HepG2 (cell line): ENCODE measurements around the gene TXN2. TPM values are rescaled to one million over a fixed set of nuclear protein-coding genes. Genes with fewer than 3 reads are reported as not detected.
A peak's percentile ranks its signal among the peaks of the same experiment; 100 is the strongest.

ENCODE experiments used
- AHR ChIP-seq: IDR thresholded peaks from 2 replicates; pipeline ENCODE4 v1.6.1; 2018; ENCODE audit warnings: missing genetic modification reagents, missing compliant biosample characterization
- DR1 ChIP-seq: sonication (generic); formaldehyde crosslinking; IDR thresholded peaks from 2 replicates; pipeline ENCODE4 v1.8.0; 2021; ENCODE audit warnings: mild to moderate bottlenecking, missing genetic modification reagents, inconsistent platforms
- HCFC1 ChIP-seq: fragments of 150-350 bp; IDR thresholded peaks from 2 replicates; pipeline ENCODE4 v1.6.1; 2014; ENCODE audit warnings: low read depth, low read length
- HNF1A ChIP-seq, 2 experiments: sonication (generic) in 1 of 2; formaldehyde crosslinking in 1 of 2; IDR thresholded peaks; 2 replicates each; pipeline versions ENCODE4 v1.4.0 to v1.6.1; 2016 to 2020; ENCODE audit warnings: borderline replicate concordance in 1 of 2, low read depth in 1 of 2, mild to moderate bottlenecking in 1 of 2, missing genetic modification reagents in 1 of 2
- HNF4G ChIP-seq, 2 experiments: sonication (generic) in 1 of 2; formaldehyde crosslinking in 1 of 2; IDR thresholded peaks; 2 replicates each; pipeline versions ENCODE4 v1.4.0 to v1.6.1; 2011 to 2020; ENCODE audit warnings: borderline replicate concordance in 2 of 2, low read depth in 2 of 2, mild to moderate bottlenecking in 2 of 2, low read length in 1 of 2, missing genetic modification reagents in 1 of 2, moderate library complexity in 1 of 2
- HNRNPH1 ChIP-seq: fragments of 200-400 bp; formaldehyde crosslinking; optimal IDR thresholded peaks from 2 replicates; pipeline ENCODE3; 2017; ENCODE audit warnings: mild to moderate bottlenecking, low read depth, low read length
- ISL2 ChIP-seq: sonication (generic); formaldehyde crosslinking; IDR thresholded peaks from 2 replicates; pipeline ENCODE4 v1.5.0; 2020; ENCODE audit warnings: missing genetic modification reagents
- MEIS2 ChIP-seq: sonication (generic); formaldehyde crosslinking; IDR thresholded peaks from 2 replicates; pipeline ENCODE4 v1.9.0; 2021; ENCODE audit warnings: mild to moderate bottlenecking, missing genetic modification reagents
- MLLT10 ChIP-seq: sonication (generic); formaldehyde crosslinking; IDR thresholded peaks from 2 replicates; pipeline ENCODE4 v1.4.0; 2020; ENCODE audit warnings: missing genetic modification reagents
- PHF20 ChIP-seq: sonication (generic); formaldehyde crosslinking; IDR thresholded peaks from 2 replicates; pipeline ENCODE4 v1.5.0; 2020; ENCODE audit warnings: mild to moderate bottlenecking, missing genetic modification reagents
- REL ChIP-seq: sonication (generic); formaldehyde crosslinking; conservative IDR thresholded peaks from 2 replicates; pipeline ENCODE4 v1.8.0; 2022; ENCODE audit warnings: mild to moderate bottlenecking, missing genetic modification reagents, moderate library complexity
- SKI ChIP-seq: fragments of 450-650 bp; IDR thresholded peaks from one replicate; pipeline ENCODE4 v1.6.1; 2018; ENCODE audit warnings: mild to moderate bottlenecking; ENCODE audit not compliant: partially characterized antibody
- SP140L ChIP-seq: sonication (generic); formaldehyde crosslinking; IDR thresholded peaks from 2 replicates; pipeline ENCODE4 v1.4.0; 2020; ENCODE audit warnings: missing genetic modification reagents, borderline replicate concordance
- TFDP1 ChIP-seq: IDR thresholded peaks from 2 replicates; pipeline ENCODE4 v1.6.1; 2016; ENCODE audit warnings: missing compliant biosample characterization, missing genetic modification reagents, borderline replicate concordance
- ZFAT ChIP-seq: sonication (generic); formaldehyde crosslinking; conservative IDR thresholded peaks from 2 replicates; pipeline ENCODE4 v1.8.1; 2023; ENCODE audit warnings: missing genetic modification reagents, inconsistent platforms
- ZNF205 ChIP-seq: IDR thresholded peaks from 2 replicates; pipeline ENCODE4 v1.6.1; 2018; ENCODE audit warnings: missing biosample characterization, missing genetic modification reagents
- ZNF607 ChIP-seq: sonication (generic); formaldehyde crosslinking; IDR thresholded peaks from 2 replicates; pipeline ENCODE4 v1.5.1; 2020; ENCODE audit warnings: missing genetic modification reagents, mild to moderate bottlenecking, borderline replicate concordance
- ZNF703 ChIP-seq: sonication (generic); formaldehyde crosslinking; IDR thresholded peaks from 2 replicates; pipeline ENCODE4 v1.5.1; 2020; ENCODE audit warnings: missing genetic modification reagents, mild to moderate bottlenecking, moderate library complexity, borderline replicate concordance
- polyA plus RNA-seq, 8 experiments: library from polyadenylated mRNA; depleted of rRNA in 3 of 8; stranded (reverse) in 7 of 8; unstranded in 1 of 8; fragments of >200 nt; fragmentation: Illumina TruSeq in 4 of 8; extraction: Trizol in 4 of 8; gene quantifications; 2 replicates each; pipeline versions ENCODE4 v1.2.1 to v1.2.3, GENCODE V29; 2011 to 2016; ENCODE audit warnings: low read depth in 4 of 8, missing spikeins in 1 of 8, mixed read lengths in 1 of 8; ENCODE audit not compliant: insufficient read depth in 1 of 8
- total RNA-seq, 5 experiments: library from RNA; depleted of rRNA; stranded (reverse); fragments of >200 nt; fragmentation: Illumina TruSeq; extraction: Trizol; gene quantifications; 2 replicates each; pipeline ENCODE4 v1.2.3, GENCODE V29; 2016; ENCODE audit warnings: low read depth in 1 of 5
- TF ChIP-seq, protein P1 (sequence below): sonication (generic); formaldehyde crosslinking; IDR thresholded peaks from 2 replicates; pipeline ENCODE4 v1.8.0; 2022; ENCODE audit warnings: mild to moderate bottlenecking, missing genetic modification reagents; ENCODE audit not compliant: insufficient replicate concordance

TXN2 gene
- total and polyA plus RNA-seq, 2 of the 13 experiments (the other 11 are each of a cell fraction or from before 2014, with no cell fraction given) = 41.4 to 109 TPM

GRCh38 chr22:36433318-36434231 lies 47.9 kb downstream of the TXN2 start (continued):
- TF ChIP-seq PHF20 (CRISPR knock-in tag) (no peak), TFDP1 (CRISPR knock-in tag) (0 out of 2 replicates have a peak, but pooled peaks have one; percentile 13), AHR (CRISPR knock-in tag) (0 out of 2 replicates have a peak, but pooled peaks have one; percentile 14), SKI (no peak), DR1 (CRISPR knock-in tag) (no peak), ZNF703 (no peak), HNRNPH1 (no peak), MEIS2 (CRISPR knock-in tag) (no peak), ZNF607 (CRISPR knock-in tag) (no peak), REL (no peak), MLLT10 (CRISPR knock-in tag) (no peak), SP140L (CRISPR knock-in tag) (no peak), HNF1A (IDR thresholded peaks at IDR 0.05; ENCODE audit: low read depth) (peak; percentile 65; the same call in 1 of the 2 replicates), HNF1A (CRISPR knock-in tag; IDR thresholded peaks at IDR 0.05; ENCODE audit: borderline replicate concordance) (peak; percentile 76; the same call in 1 of the 2 replicates), HCFC1 (no peak), ISL2 (peak; percentile 71; the same call in 1 of the 2 replicates), ZNF205 (CRISPR knock-in tag) (peak; percentile 71), HNF4G (IDR thresholded peaks at IDR 0.05; ENCODE audit: borderline replicate concordance, low read depth, low read length) (peak; percentile 49), HNF4G (CRISPR knock-in tag; IDR thresholded peaks at IDR 0.05; ENCODE audit: borderline replicate concordance, low read depth) (peak; percentile 45; the same call in 1 of the 2 replicates), ZFAT (CRISPR knock-in tag) (no peak)
- TF ChIP-seq, protein P1, sequence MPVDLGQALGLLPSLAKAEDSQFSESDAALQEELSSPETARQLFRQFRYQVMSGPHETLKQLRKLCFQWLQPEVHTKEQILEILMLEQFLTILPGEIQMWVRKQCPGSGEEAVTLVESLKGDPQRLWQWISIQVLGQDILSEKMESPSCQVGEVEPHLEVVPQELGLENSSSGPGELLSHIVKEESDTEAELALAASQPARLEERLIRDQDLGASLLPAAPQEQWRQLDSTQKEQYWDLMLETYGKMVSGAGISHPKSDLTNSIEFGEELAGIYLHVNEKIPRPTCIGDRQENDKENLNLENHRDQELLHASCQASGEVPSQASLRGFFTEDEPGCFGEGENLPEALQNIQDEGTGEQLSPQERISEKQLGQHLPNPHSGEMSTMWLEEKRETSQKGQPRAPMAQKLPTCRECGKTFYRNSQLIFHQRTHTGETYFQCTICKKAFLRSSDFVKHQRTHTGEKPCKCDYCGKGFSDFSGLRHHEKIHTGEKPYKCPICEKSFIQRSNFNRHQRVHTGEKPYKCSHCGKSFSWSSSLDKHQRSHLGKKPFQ (CRISPR knock-in tag) = no peak
